GM19397 (cell line): ENCODE measurements around the gene MIS12.

ENCODE experiments used
- ATAC-seq: cut with Tn5 transposase; IDR thresholded peaks from one replicate; pipeline ENCODE4 v1.9.1; 2021; ENCODE audit warnings: mild to moderate bottlenecking, moderate library complexity; ENCODE audit not compliant: unreplicated experiment

The MIS12 gene

GRCh38 chr17:5499476-5500231, 13.3 kb downstream of the MIS12 start:
- no peak for ATAC-seq

GRCh38 chr17:5500247-5500588, 13.9 kb downstream of the MIS12 start:
- no peak for ATAC-seq

- peak; percentile 65 for ATAC-seq
Observed at GRCh38 chr17:5500589-5501391, 14.4 kb downstream of the MIS12 start.

- ATAC-seq, result no peak
Observed at GRCh38 chr17:5501685-5502084, 15.3 kb downstream of the MIS12 start.

GRCh38 chr17:5502552-5502951, 16.2 kb downstream of the MIS12 start:
- ATAC-seq, result no peak

GRCh38 chr17:5506307-5506706, 19.9 kb downstream of the MIS12 start:
- ATAC-seq, result no peak

GRCh38 chr17:5508810-5509209, 22.4 kb downstream of the MIS12 start:
- no peak for ATAC-seq

GRCh38 chr17:5509482-5509881, 23.1 kb downstream of the MIS12 start:
- no peak for ATAC-seq

- no peak for ATAC-seq
Observed at GRCh38 chr17:5510771-5511170, 24.4 kb downstream of the MIS12 start.

- ATAC-seq, result no peak
Observed at GRCh38 chr17:5511401-5512225, 25.2 kb downstream of the MIS12 start.

GRCh38 chr17:5513628-5514027, 27.3 kb downstream of the MIS12 start:
- no peak for ATAC-seq

- no peak for ATAC-seq
Observed at GRCh38 chr17:5514976-5515375, 28.6 kb downstream of the MIS12 start.

GRCh38 chr17:5516060-5516792, 29.9 kb downstream of the MIS12 start:
- no peak for ATAC-seq

- ATAC-seq, result no peak
Observed at GRCh38 chr17:5522476-5522875, 36.1 kb downstream of the MIS12 start.

GRCh38 chr17:5523249-5523648, 36.9 kb downstream of the MIS12 start:
- ATAC-seq, result no peak

- ATAC-seq, result no peak
Observed at GRCh38 chr17:5526821-5527598, 40.6 kb downstream of the MIS12 start.

- ATAC-seq, result no peak
Observed at GRCh38 chr17:5527601-5528250, 41.4 kb downstream of the MIS12 start.

GRCh38 chr17:5530265-5531084, 44.1 kb downstream of the MIS12 start:
- no peak for ATAC-seq

GRCh38 chr17:5531085-5531418, 44.7 kb downstream of the MIS12 start:
- no peak for ATAC-seq
